ENCODE data around the gene OR2D3.

DNA sequence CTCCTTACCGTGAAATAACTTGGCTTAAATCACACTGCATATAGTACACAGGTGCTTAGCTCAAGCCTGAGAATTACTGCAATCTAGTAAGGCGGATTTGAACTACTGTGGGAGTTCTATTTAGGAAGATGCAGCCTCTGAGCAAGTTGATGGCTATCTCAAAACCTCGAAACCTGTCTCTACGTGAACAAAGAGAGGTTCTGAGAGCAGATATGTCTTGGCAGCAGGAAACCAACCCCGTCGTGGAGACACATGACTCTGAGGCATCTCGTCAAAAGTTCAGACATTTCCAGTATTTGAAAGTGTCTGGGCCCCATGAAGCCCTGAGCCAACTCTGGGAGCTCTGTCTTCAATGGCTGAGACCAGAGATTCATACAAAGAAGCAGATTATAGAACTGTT, 11.3 kb downstream of the OR2D3 start:
- TF ChIP-seq GATA2 (IDR thresholded peaks at IDR 0.05; ENCODE audit: low read depth, low read length) (no peak), GATA3 (IDR thresholded peaks at IDR 0.05; ENCODE audit: low read depth, low read length) (no peak)

Measured in SH-SY5Y (cell line).